Activated CD4-positive, alpha-beta T cell treated with anti-CD3 and anti-CD28 coated beads, Interleukin-2, Interleukin-4, amounts not matched to agents 100 ng/mL and 50 ng/mL, durations not matched to agents 16 hours and 8 hours (primary cell): ENCODE results near the gene ALPP.
"Not testable (repeated sequence)": the region's sequence is repeated elsewhere in the genome, so short reads cannot be mapped to it uniquely, and the experiment has no call there.

Source experiments
- DNase-seq: peaks from one replicate; pipeline ENCODE4 v3.0.0-alpha.2; 2020; ENCODE audit warnings: low spot score

The ALPP gene

DNA sequence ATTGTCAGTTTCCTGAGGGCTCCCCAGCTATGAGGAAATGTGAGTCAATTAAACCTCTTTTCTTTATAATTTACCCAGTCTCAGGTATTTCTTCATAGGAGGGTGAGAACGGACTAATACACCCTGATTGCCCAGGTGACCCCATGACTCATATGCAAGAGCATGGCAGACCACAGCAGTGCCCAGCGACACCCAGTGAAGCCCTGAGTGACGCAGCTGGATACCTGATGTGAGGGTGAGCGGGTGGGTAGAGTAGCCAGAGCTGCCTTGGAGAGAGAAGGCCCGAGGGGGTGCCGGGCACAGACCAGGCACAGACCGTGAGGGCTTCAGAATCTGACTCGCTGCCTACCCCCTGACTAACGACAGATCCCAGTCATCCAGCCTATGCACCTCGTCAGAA is 43.5 kb downstream of the ALPP start:
- no peak for DNase-seq

GRCh38 chr2:232422996-232423395 is 44.4 kb downstream of the ALPP start:
- DNase-seq = not testable (repeated sequence)

GRCh38 chr2:232423407-232423806 is 44.9 kb downstream of the ALPP start:
- not testable (repeated sequence) for DNase-seq

- no peak for DNase-seq
These were observed 53.4 kb downstream of the ALPP start for GRCh38 chr2:232431705-232432590.
